Lower lobe of right lung (tissue), 2 donors: ENCODE results near the gene OBSCN. TPM values are rescaled to one million over a fixed set of nuclear protein-coding genes. Genes with fewer than 3 reads are reported as not detected.

Experiments used
- ATAC-seq, 2 donors: fragments of 200-7000 bp; cut with Tn5 transposase; one replicate each; pipeline ENCODE4 v1.9.1; 2020 to 2022; ENCODE audit warnings: mild to moderate bottlenecking in 2 of 2, moderate library complexity in 2 of 2
- DNase-seq: peaks from one replicate; pipeline ENCODE4 v3.0.0-alpha.2; 2020
- H3K27ac ChIP-seq: fragments of 200-600 bp; one replicate; pipeline ENCODE4 v1.8.0; 2022
- H3K27me3 ChIP-seq: fragments of 200-600 bp; one replicate; pipeline ENCODE4 v1.8.0; 2022; ENCODE audit warnings: low read depth
- H3K36me3 ChIP-seq: fragments of 200-600 bp; one replicate; pipeline ENCODE4 v1.8.0; 2022; ENCODE audit warnings: mild to moderate bottlenecking
- H3K4me1 ChIP-seq: fragments of 200-600 bp; one replicate; pipeline ENCODE4 v1.8.0; 2022
- H3K4me3 ChIP-seq: fragments of 200-600 bp; one replicate; pipeline ENCODE4 v1.8.0; 2022; ENCODE audit warnings: mild to moderate bottlenecking
- H3K9me3 ChIP-seq: fragments of 200-600 bp; one replicate; pipeline ENCODE4 v1.8.0; 2022
- CTCF ChIP-seq: fragments of 200-600 bp; IDR thresholded peaks from one replicate; pipeline ENCODE4 v1.8.0; 2022; ENCODE audit warnings: antibody characterized with exemption, mild to moderate bottlenecking
- intact Hi-C: fragments of 100-400 bp; cut with DNase I; formaldehyde crosslinking; loops from one replicate; pipeline ENCODE4 v1.11.0; 2022
- total RNA-seq: library from RNA; stranded (reverse); fragmentation: NEBNext Ultra II Directional; extraction: Animal tissue kit (Norgen Biotek cat#: 25700); gene quantifications from one replicate; pipeline ENCODE4 v1.2.1, GENCODE V29; 2021
- donor health status: DM: no; HTN: yes; CAD: no; lungs with severe emphysema.

The OBSCN gene
- total RNA-seq, 1 donor from 2014 or later = 35.6 TPM

GRCh38 chr1:228311091-228311490, 103.2 kb downstream of the OBSCN start:
- DNase-seq = peak; percentile 18
- intact Hi-C loops = no loop called here
- Histone ChIP-seq H3K4me1 (no peaks in the 10 kb centered on the region), H3K9me3 (no peaks in the 10 kb centered on the region), H3K27me3 (no peaks in the 10 kb centered on the region), H3K4me3 (no peak overlapping the region), H3K27ac (no peak overlapping the region), H3K36me3 (no peaks in the 10 kb centered on the region)
- no peak for TF ChIP-seq CTCF
- no peak for ATAC-seq

GRCh38 chr1:228312136-228312764, 104.4 kb downstream of the OBSCN start:
- Histone ChIP-seq H3K27me3 (no peaks in the 10 kb centered on the region), H3K4me3 (no peak overlapping the region), H3K4me1 (no peaks in the 10 kb centered on the region), H3K9me3 (no peaks in the 10 kb centered on the region), H3K27ac (no peak overlapping the region), H3K36me3 (no peaks in the 10 kb centered on the region)
- no peak for TF ChIP-seq CTCF
- DNase-seq (peak; percentile 20), ATAC-seq (no peak)
- intact Hi-C loops = no loop called here

GRCh38 chr1:228313536-228314277, 105.9 kb downstream of the OBSCN start:
- peak; percentile 40 for DNase-seq
- Histone ChIP-seq H3K4me3 (no peak overlapping the region), H3K36me3 (peaks cover 6% of the 10 kb centered on the region), H3K27ac (no peak overlapping the region), H3K4me1 (no peaks in the 10 kb centered on the region), H3K9me3 (no peaks in the 10 kb centered on the region), H3K27me3 (no peaks in the 10 kb centered on the region)
- intact Hi-C loops = no loop called here
- TF ChIP-seq CTCF = no peak
- no peak for ATAC-seq

GRCh38 chr1:228314315-228314657, 106.4 kb downstream of the OBSCN start:
- Histone ChIP-seq H3K9me3 (no peaks in the 10 kb centered on the region), H3K4me1 (no peaks in the 10 kb centered on the region), H3K4me3 (no peak overlapping the region), H3K27me3 (no peaks in the 10 kb centered on the region), H3K27ac (no peak overlapping the region), H3K36me3 (peaks cover 12% of the 10 kb centered on the region)
- DNase-seq (no peak), ATAC-seq (no peak)
- intact Hi-C loops = no loop called here
- no peak for TF ChIP-seq CTCF

- intact Hi-C loops = no loop called here
- TF ChIP-seq CTCF = no peak
- ATAC-seq (no peak), DNase-seq (peak; percentile 36)
- no peak overlapping the region for H3K27ac ChIP-seq
- H3K36me3 ChIP-seq = peaks cover 18% of the 10 kb centered on the region
- H3K27me3 ChIP-seq = no peaks in the 10 kb centered on the region
- no peaks in the 10 kb centered on the region for H3K9me3 ChIP-seq
- H3K4me1 ChIP-seq = no peaks in the 10 kb centered on the region
- H3K4me3 ChIP-seq = no peak overlapping the region
Observed at GRCh38 chr1:228314658-228315483, 107.0 kb downstream of the OBSCN start.
